HEK293 (cell line): ENCODE data around the gene MMP27.

Experiments used
- CTCF ChIP-seq: fragments of 450-650 bp; formaldehyde crosslinking; IDR thresholded peaks from 2 replicates; pipeline ENCODE4 v1.5.1; 2016; ENCODE audit warnings: missing biosample characterization, missing genetic modification characterization
- REST ChIP-seq: fragments of 450-650 bp; formaldehyde crosslinking; IDR thresholded peaks from 2 replicates; pipeline ENCODE4 v1.5.1; 2016; ENCODE audit warnings: missing biosample characterization, missing genetic modification characterization
- ZNF16 ChIP-seq: fragments of 450-650 bp; formaldehyde crosslinking; IDR thresholded peaks from 2 replicates; pipeline ENCODE4 v1.5.1; 2016; ENCODE audit warnings: low read depth, missing biosample characterization, missing genetic modification characterization
- ZNF76 ChIP-seq: fragments of 450-650 bp; formaldehyde crosslinking; IDR thresholded peaks from 2 replicates; pipeline ENCODE4; 2016; ENCODE audit warnings: low read depth, missing biosample characterization, missing genetic modification characterization, borderline replicate concordance

GRCh38 chr11:102712137-102712536, 6.6 kb upstream of the MMP27 start:
- TF ChIP-seq ZNF76 (tag by site-specific recombination) (no peak), CTCF (no peak), ZNF16 (no peak), REST (no peak)
